ENCODE data around the gene JAKMIP1.

Gene JAKMIP1

GRCh38 chr4:6065166-6065565 lies 135.2 kb downstream of the JAKMIP1 start:
- no peak for DNase-seq (ENCODE audit: low read depth, low spot score)

- DNase-seq (ENCODE audit: low read depth, low spot score), result no peak
Measured at GRCh38 chr4:6064383-6064782, 136.0 kb downstream of the JAKMIP1 start.

GRCh38 chr4:6063684-6064083 lies 136.7 kb downstream of the JAKMIP1 start:
- no peak for DNase-seq (ENCODE audit: low read depth, low spot score)

GRCh38 chr4:6062133-6062532 lies 138.2 kb downstream of the JAKMIP1 start:
- no peak for DNase-seq (ENCODE audit: low read depth, low spot score)

GRCh38 chr4:6059375-6059805 lies 141.0 kb downstream of the JAKMIP1 start:
- no peak for DNase-seq (ENCODE audit: low read depth, low spot score)

- no peak for DNase-seq (ENCODE audit: low read depth, low spot score)
Measured at GRCh38 chr4:6058531-6059374, 141.6 kb downstream of the JAKMIP1 start.

- DNase-seq (ENCODE audit: low read depth, low spot score), result no peak
Measured at GRCh38 chr4:6056976-6057766, 143.2 kb downstream of the JAKMIP1 start.

GRCh38 chr4:6055436-6055835 lies 144.9 kb downstream of the JAKMIP1 start:
- DNase-seq (ENCODE audit: low read depth, low spot score), result no peak

- DNase-seq (ENCODE audit: low read depth, low spot score), result no peak
Measured at GRCh38 chr4:6055030-6055429, 145.3 kb downstream of the JAKMIP1 start.

- no peak for DNase-seq (ENCODE audit: low read depth, low spot score)
Measured at GRCh38 chr4:6054162-6054922, 146.0 kb downstream of the JAKMIP1 start.

GRCh38 chr4:6052679-6053078 lies 147.7 kb downstream of the JAKMIP1 start:
- peak; percentile 24 for DNase-seq (ENCODE audit: low read depth, low spot score)

- DNase-seq (ENCODE audit: low read depth, low spot score), result no peak
Measured at GRCh38 chr4:6050551-6050950, 149.8 kb downstream of the JAKMIP1 start.

- DNase-seq (ENCODE audit: low read depth, low spot score), result peak; percentile 8
Measured at GRCh38 chr4:6049985-6050384, 150.4 kb downstream of the JAKMIP1 start.

- no peak for DNase-seq (ENCODE audit: low read depth, low spot score)
Measured at GRCh38 chr4:6049278-6049677, 151.1 kb downstream of the JAKMIP1 start.

- DNase-seq (ENCODE audit: low read depth, low spot score), result no peak
Measured at GRCh38 chr4:6048537-6048936, 151.8 kb downstream of the JAKMIP1 start.

GRCh38 chr4:6047130-6047673 lies 153.1 kb downstream of the JAKMIP1 start:
- no peak for DNase-seq (ENCODE audit: low read depth, low spot score)

- DNase-seq (ENCODE audit: low read depth, low spot score), result no peak
Measured at GRCh38 chr4:6046526-6047129, 153.7 kb downstream of the JAKMIP1 start.

GRCh38 chr4:6044805-6045204 lies 155.5 kb downstream of the JAKMIP1 start:
- DNase-seq (ENCODE audit: low read depth, low spot score), result no peak

GRCh38 chr4:6044276-6044675 lies 156.1 kb downstream of the JAKMIP1 start:
- no peak for DNase-seq (ENCODE audit: low read depth, low spot score)

- no peak for DNase-seq (ENCODE audit: low read depth, low spot score)
Measured at GRCh38 chr4:6043843-6044242, 156.5 kb downstream of the JAKMIP1 start.

- no peak for DNase-seq (ENCODE audit: low read depth, low spot score)
Measured at GRCh38 chr4:6043188-6043587, 157.2 kb downstream of the JAKMIP1 start.

Data from astrocyte of the hippocampus (primary cell).